ENCODE results near the gene LTB. TPM values are rescaled to one million over a fixed set of nuclear protein-coding genes. Genes with fewer than 3 reads are reported as not detected.

LTB gene
- total and polyA plus RNA-seq, 4 donors: 9.8 to 31.9 (median 12.2) TPM

DNA sequence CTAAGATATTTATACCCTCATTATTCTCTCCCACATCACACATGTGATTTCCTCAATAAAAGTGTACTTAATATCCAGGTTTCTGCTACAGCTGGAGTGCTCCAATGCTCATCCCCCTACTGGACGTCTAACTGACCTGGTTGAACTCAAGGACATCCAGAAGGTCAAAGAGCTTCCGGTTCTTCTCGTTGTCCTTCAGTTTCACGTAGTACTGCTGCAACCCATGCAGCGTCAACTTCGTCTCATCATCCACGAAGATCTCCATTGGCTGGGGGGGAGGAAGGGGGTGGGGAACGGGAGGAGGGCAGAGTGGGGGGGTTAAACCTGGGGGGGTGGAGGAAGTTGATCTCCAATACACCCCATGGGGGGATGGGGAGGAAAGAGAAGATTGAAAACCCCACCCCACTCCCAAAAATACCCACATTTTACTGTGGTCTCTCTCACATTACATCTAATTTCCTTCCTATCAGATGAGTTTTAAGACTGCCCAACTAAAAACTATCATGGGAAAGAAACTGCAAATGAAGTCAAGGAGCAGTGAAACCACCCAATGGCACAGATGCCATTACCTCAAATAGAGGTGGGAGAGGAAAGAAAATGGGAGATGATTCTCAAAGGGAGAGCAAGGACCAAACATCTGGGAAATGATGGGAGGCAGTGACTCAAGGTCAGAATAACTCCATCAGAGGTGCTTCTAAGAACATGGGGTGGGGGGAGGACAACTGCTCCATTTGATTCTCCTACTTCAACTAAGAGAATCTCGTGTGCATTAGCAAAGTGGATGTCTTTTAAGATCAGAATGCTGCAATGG lies 49.4 kb downstream of the LTB start:
- Histone ChIP-seq H3K9me3 (ENCODE audit: control insufficient read depth in 4 of 4, insufficient read depth in 3 of 4, low read length in 3 of 4) (no peaks in the 10 kb centered on the region), H3K4me3 (no peak overlapping the region), H3K27ac (ENCODE audit: low read depth in 1 of 2, low read length in 1 of 2) (no peak overlapping the region), H3K27me3 (ENCODE audit: control insufficient read depth in 3 of 3, insufficient read depth in 3 of 3, low read length in 2 of 3) (no peaks in the 10 kb centered on the region), H3K36me3 (ENCODE audit: control insufficient read depth in 4 of 4, insufficient read depth in 4 of 4, low read length in 4 of 4) (peaks cover 39 to 60% (median 51%) of the 10 kb centered on the region in 4 donors), H3K9ac (ENCODE audit: insufficient read depth in 1 of 2, low read length in 2 of 2) (no peak overlapping the region), H3K4me1 (ENCODE audit: control insufficient read depth in 5 of 5, insufficient read depth in 5 of 5, low read length in 5 of 5) (peaks cover 0 to 6% (median 0%) of the 10 kb centered on the region in 5 donors)
- no peak for TF ChIP-seq CTCF (IDR thresholded peaks at IDR 0.05; ENCODE audit: control extremely low read depth, extremely low read depth)
- WGBS, 2 donors: 67 to 72% methylated on average over 9 of the region's 9 CpGs
- no peak for DNase-seq
- no peak for ATAC-seq (ENCODE audit: insufficient read depth, low FRiP score)

GRCh38 chr6:31531771-31532643 lies 50.2 kb downstream of the LTB start:
- no peaks in the 10 kb centered on the region for H3K9me3 ChIP-seq (ENCODE audit: control insufficient read depth in 4 of 4, insufficient read depth in 3 of 4, low read length in 3 of 4)
- H3K27ac ChIP-seq (ENCODE audit: low read depth in 1 of 2, low read length in 1 of 2): no peak overlapping the region
- H3K4me3 ChIP-seq: no peak overlapping the region
- TF ChIP-seq CTCF (IDR thresholded peaks at IDR 0.05; ENCODE audit: control extremely low read depth, extremely low read depth): no peak
- 75 to 77% methylated on average over 9 of the region's 9 CpGs for WGBS, 2 donors
- DNase-seq (no peak), ATAC-seq (ENCODE audit: insufficient read depth, low FRiP score) (no peak)
- no peak overlapping the region for H3K9ac ChIP-seq (ENCODE audit: insufficient read depth in 1 of 2, low read length in 2 of 2)
- H3K4me1 ChIP-seq (ENCODE audit: control insufficient read depth in 5 of 5, insufficient read depth in 5 of 5, low read length in 5 of 5): peaks cover 0 to 6% (median 0%) of the 10 kb centered on the region in 5 donors
- peaks cover 38 to 59% (median 49%) of the 10 kb centered on the region in 4 donors for H3K36me3 ChIP-seq (ENCODE audit: control insufficient read depth in 4 of 4, insufficient read depth in 4 of 4, low read length in 4 of 4)
- H3K27me3 ChIP-seq (ENCODE audit: control insufficient read depth in 3 of 3, insufficient read depth in 3 of 3, low read length in 2 of 3): no peaks in the 10 kb centered on the region

DNA sequence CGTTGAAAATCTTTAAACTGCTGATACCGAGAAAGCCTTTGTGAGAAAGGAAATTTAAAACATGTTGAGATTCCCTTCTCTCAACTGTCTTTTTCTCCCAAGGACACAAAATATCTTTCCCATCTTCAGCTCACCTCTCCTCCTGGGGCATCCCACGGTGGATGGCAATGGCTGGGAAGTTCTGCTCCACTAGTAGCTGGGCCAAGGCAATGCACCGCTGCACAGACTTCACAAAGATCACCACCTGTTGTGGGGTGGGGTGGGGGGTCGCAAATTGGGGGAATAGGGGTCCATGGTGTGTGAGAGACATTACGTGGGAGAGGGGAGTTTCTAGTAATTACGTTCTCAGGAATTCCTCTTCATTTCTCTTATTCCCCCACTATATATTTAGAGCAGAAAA lies 51.1 kb downstream of the LTB start:
- peaks cover 31 to 53% (median 46%) of the 10 kb centered on the region in 4 donors for H3K36me3 ChIP-seq (ENCODE audit: control insufficient read depth in 4 of 4, insufficient read depth in 4 of 4, low read length in 4 of 4)

More for the DNA sequence above, 51.1 kb downstream of the LTB start:
- Histone ChIP-seq H3K4me1 (ENCODE audit: control insufficient read depth in 5 of 5, insufficient read depth in 5 of 5, low read length in 5 of 5) (peaks cover 0 to 6% (median 1%) of the 10 kb centered on the region in 5 donors), H3K9ac (ENCODE audit: insufficient read depth in 1 of 2, low read length in 2 of 2) (no peak overlapping the region), H3K4me3 (no peak overlapping the region), H3K27me3 (ENCODE audit: control insufficient read depth in 3 of 3, insufficient read depth in 3 of 3, low read length in 2 of 3) (no peaks in the 10 kb centered on the region), H3K27ac (ENCODE audit: low read depth in 1 of 2, low read length in 1 of 2) (no peak overlapping the region), H3K9me3 (ENCODE audit: control insufficient read depth in 4 of 4, insufficient read depth in 3 of 4, low read length in 3 of 4) (no peaks in the 10 kb centered on the region)
- no peak for ATAC-seq (ENCODE audit: insufficient read depth, low FRiP score)
- 94% methylated on average over 7 of the region's 7 CpGs for WGBS, 2 donors
- no peak for TF ChIP-seq CTCF (IDR thresholded peaks at IDR 0.05; ENCODE audit: control extremely low read depth, extremely low read depth)
- no peak for DNase-seq

All from lung (tissue), 12 donors.